DOHH2 (cell line): ENCODE data around the gene BCORL1.

Experiments used
- CTCF ChIP-seq: fragments of 200-600 bp; sonication (generic); IDR thresholded peaks from one replicate; pipeline ENCODE4 v1.5.1; 2014; ENCODE audit warnings: antibody characterized with exemption, mild to moderate bottlenecking, low read depth, low read length; ENCODE audit not compliant: poor library complexity, severe bottlenecking
- EZH2phosphoT487 ChIP-seq: fragments of 200-600 bp; sonication (generic); IDR thresholded peaks from 2 replicates; pipeline ENCODE4 v1.6.1; 2017; ENCODE audit warnings: borderline replicate concordance, mild to moderate bottlenecking, antibody characterized with exemption, low read length, moderate library complexity, mixed read lengths

DNA sequence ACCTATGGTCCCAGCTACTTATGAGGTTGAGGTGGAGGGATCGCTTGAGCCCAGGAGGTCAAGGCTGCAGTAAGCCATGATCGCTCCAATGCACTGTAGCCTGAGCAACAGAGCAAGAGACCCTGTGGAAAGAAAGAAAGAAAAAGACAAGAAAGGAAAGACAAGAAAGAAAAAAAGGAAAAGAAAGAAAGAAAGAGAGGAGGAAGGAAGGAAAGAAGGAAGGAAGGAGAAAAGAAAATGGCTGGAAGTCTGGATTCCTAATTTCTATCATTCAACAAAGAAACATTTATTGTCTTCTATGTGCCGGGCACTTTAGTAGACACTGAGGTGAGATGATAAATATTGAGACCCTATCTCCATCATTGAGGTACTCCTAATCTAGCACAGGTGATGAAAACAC, 26.8 kb upstream of the BCORL1 start:
- TF ChIP-seq EZH2phosphoT487 (no peak), CTCF (no peak)
